Measurements from ENCODE around the gene PRKCZ.
A peak's percentile ranks its signal among the peaks of the same experiment; 100 is the strongest.

PRKCZ gene

GRCh38 chr1:2024887-2025286 is 25.3 kb upstream of the PRKCZ start:
- no peak for DNase-seq (ENCODE audit: low read depth)

DNA sequence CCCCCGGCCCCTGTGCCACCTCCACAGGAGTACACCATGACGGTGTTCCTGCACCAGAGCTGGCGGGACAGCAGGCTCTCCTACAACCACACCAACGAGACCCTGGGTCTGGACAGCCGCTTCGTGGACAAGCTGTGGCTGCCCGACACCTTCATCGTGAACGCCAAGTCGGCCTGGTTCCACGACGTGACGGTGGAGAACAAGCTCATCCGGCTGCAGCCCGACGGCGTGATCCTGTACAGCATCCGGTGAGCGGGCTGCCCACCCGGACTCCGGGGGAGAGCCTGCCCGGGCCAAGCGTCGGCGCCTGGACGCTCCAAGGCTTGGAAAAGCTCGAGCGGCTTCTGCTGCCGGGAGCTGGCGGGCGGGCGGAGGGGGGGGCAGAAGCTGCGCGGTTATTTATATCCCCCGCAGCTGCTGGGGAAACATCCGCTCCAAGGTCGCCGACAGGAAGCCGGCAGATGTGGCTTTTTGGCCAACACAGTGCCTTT is 24.7 kb upstream of the PRKCZ start:
- DNase-seq (ENCODE audit: low read depth), result no peak

GRCh38 chr1:2027961-2028583 is 22.1 kb upstream of the PRKCZ start:
- no peak for DNase-seq (ENCODE audit: low read depth)

GRCh38 chr1:2028870-2029560 is 21.2 kb upstream of the PRKCZ start:
- no peak for DNase-seq (ENCODE audit: low read depth)

DNA sequence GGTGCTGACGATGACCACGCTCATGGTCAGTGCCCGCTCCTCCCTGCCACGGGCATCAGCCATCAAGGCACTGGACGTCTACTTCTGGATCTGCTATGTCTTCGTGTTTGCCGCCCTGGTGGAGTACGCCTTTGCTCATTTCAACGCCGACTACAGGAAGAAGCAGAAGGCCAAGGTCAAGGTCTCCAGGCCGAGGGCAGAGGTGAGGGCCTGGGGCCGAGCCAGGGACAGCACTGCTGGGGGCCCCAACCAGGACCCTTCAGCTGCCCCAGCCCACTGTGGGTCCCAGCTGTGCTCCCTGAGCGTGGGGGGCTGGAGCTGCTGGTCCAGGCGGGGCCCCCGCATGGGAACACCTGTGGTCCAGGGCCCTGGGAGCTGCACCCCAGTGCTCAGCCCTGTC is 20.6 kb upstream of the PRKCZ start:
- no peak for DNase-seq (ENCODE audit: low read depth)

DNA sequence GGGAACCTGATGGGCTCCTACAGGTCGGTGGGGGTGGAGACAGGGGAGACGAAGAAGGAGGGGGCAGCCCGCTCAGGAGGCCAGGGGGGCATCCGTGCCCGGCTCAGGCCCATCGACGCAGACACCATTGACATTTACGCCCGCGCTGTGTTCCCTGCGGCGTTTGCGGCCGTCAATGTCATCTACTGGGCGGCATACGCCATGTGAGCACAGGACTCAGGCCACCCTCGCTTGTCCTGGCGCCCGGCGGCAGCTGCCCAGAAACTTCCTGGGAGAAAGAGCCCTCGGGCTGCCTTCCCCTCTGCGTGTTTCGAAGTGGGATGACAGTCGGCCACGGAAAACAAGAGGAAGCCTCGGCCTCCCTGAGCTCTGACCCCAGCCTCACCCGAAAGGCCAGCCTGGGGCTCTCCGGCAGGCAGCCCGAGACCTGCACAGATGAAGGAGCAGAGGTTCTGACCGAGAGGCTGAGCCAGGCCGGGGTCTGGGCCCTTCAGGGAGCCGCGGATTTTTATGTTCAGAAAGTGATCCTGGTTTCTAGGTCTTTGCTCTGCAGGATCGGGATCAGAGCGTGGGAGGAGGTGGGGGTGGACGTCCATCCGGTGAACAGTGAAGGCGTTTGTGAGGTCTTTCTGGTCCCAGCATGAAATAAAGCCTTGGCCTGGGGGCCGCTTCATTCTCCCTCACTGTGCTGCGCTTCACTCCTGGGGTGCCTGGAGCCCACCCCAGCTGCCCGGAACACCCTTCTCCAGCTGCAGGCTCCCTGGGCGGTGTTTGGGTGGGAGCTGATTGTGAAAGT is 19.9 kb upstream of the PRKCZ start:
- no peak for DNase-seq (ENCODE audit: low read depth)

DNA sequence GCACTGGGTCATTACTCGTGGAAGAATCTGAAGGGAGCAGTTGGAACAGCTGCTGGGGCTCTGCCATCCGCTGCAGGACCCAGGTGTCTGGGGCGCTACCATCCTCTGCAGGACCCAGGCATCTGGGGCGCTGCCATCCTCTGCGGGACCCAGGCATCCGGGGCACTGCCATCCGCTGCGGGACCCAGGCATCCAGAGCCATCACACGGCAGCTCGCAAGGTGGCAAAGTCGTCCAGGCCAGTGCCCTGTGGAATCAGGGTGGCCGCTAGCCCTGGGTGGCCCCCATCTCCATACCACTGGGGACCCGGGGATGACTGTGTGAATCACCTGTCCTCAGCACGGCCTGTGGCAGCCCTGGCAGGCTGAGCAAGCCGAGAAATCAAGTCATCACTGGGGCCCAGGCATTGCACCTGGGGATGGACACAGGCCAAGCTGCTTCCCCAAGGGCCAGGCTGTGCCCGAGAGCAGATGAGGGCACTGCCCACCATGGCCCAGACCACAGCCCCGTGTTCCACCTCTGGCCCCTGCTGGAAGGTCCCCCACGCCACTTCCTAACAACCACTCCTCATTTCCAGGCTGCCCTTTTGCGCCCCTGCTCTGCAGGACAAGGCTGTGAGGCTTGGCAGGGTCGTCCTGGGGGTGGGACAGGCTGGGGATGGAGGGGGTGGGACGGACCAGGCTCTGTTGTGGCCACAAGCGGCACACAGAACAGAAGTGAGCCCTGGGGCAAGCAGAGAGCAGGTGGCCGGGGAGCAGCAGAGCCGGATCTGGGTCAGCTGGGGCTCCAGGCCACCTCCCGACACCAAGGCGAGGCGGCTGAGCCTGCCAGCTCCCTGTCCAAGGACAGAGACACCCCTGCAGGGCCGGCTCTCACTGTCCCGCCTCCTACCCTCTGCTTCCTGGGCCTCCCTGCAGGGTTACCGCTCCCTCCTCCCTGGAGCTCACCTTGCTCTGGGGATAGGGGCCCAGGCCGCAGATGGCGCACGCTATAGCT is 18.4 kb upstream of the PRKCZ start:
- DNase-seq (ENCODE audit: low read depth), result no peak

DNA sequence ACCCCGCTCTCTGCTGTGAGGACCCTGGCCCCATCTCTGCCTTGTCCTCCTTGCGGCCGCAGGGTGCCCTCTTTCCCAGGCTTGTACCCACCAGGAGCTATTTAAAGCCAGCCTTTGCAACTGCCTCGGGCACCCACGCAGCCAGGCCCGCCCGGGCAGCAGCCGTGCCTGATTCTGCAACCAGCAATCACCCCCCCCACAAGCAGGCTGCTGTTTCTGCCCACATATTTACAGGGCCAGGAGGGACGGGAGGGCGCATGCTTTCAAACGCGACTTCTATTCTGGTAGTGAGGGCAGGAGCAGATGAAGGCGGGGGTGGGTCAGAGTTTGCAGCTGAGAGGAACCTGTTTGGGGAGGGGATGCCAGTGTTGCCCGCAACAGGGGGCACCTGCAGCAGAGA is 17.5 kb upstream of the PRKCZ start:
- no peak for DNase-seq (ENCODE audit: low read depth)

GRCh38 chr1:2033165-2033564 is 17.0 kb upstream of the PRKCZ start:
- DNase-seq (ENCODE audit: low read depth), result no peak

DNA sequence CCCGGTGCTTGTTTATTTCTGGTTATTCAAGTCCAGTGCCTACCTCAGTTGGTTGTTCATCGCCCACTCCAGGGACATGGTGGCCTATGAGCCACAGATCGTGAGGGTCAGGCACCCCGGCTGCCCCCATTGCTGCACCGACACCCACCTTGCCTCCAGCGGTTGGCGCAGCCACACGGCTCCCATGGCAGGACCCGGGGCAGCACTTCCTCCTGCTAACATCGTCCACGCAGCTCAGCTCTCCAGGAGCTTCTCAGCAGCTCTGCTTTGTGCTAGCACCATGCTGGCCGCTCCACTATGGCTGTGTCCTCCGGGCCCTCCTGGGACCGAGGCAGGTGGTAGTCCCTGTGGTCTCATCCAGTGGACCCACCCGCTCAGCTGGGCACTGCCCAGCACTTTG is 13.9 kb upstream of the PRKCZ start:
- no peak for DNase-seq (ENCODE audit: low read depth)

DNA sequence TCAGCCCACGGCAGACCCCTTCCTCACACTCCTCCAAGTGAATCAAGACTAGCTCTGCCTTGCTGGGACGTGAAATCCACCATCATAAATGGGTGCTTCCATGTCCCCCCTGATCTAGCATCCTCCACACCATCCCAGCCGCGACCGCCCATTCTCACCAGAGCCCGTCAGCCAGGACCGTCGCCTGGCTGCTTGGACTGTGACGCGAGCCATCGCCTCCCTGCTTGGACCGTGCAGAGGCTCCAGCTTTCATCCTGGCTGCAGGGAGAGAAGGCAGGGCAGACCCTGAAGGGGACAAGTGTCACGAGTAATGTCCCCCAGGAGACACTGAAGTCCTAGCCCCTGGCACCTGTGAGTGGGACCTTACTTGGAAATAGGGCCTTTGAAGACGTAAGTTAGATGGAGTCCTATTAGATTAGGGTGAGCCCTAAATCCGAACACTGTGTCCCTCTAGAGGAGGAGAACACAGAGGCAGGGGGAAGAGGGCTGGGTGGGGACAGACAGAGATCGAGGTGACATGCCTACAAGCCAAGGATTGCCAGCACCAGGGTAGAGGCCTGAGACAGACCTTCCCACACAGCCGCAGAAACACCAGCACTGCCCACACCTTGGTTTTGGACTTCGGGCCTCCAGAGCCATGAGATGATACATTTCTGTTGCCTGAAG is 12.8 kb upstream of the PRKCZ start:
- DNase-seq (ENCODE audit: low read depth), result no peak

DNA sequence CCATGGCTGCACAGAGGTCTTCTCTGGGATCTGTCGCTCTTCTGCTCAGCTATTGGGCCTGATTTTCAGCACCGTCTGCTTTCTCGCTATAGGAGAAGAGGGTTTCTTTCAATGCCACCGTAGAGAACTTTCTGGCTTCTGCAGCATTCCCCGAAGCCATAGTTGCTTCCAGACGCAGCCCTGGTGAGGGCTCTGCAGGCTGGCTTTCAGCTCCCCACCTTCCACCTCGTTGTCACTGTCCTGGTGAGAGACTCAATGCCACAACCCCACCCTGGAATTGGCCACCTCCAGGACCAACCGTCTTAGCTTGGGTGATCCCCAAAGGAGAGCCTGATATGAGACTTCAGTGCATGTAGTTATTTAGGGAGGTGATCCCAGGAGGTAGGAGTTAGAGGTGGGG is 12.0 kb upstream of the PRKCZ start:
- no peak for DNase-seq (ENCODE audit: low read depth)

DNA sequence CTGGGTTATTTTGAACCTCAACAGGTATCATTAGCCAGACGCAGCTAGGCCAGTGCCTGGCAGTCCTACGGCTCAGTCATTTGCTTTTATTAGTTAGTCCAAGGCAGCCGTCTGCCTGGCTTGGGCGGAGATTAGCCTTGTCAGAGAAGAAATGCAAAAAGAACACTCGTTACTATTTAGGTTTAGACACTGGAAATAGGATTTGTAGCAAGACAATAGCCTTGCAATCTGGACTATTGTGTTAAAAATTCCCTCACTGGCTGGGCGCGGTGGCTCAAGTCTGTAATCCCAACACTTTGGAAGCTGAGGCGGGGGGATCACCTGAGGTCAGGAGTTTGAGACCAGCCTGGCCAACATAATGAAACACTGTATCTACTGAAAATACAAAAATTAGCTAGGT is 11.0 kb upstream of the PRKCZ start:
- DNase-seq (ENCODE audit: low read depth), result no peak

GRCh38 chr1:2041305-2041704 is 8.9 kb upstream of the PRKCZ start:
- DNase-seq (ENCODE audit: low read depth), result no peak

- DNase-seq (ENCODE audit: low read depth), result no peak
Observed at GRCh38 chr1:2041887-2042286, 8.3 kb upstream of the PRKCZ start.

- DNase-seq (ENCODE audit: low read depth), result no peak
Observed at GRCh38 chr1:2042830-2043773, 7.1 kb upstream of the PRKCZ start.

- DNase-seq (ENCODE audit: low read depth), result no peak
Observed at GRCh38 chr1:2043886-2044285, 6.3 kb upstream of the PRKCZ start.

GRCh38 chr1:2044510-2045319 is 5.5 kb upstream of the PRKCZ start:
- peak; percentile 71 for DNase-seq (ENCODE audit: low read depth)

DNA sequence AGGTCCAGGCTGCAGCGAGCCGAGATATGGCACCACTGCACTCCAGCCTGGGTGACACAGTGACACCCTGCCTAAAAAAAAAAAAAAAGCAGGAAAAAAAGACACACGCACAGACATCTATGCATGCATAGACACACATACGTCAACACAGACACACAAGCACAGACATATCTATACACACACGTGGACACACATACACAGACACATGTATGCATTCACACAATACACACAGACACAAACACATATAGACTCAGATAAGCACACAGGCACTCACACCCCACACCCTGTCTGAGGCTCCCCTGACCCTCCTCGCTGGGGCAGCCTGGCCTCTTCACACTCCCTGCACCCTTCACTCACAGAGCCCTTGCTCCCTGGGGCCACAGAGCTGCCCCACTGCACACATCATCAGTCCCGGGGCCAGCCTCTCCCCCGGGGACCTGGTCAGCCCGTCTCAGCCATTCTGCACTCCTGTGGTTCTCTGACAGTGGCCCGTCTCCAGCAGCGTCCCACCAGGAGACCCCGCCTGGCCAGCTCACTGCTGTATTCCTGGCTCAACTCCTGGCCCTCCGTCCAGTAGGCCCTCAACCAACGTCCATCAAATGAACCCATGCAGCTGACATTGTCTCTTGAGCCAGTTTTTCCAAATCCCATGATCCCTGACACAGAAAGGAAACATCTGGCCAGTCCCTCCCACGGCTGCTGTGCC is 4.6 kb upstream of the PRKCZ start:
- DNase-seq (ENCODE audit: low read depth), result no peak
